Neural progenitor cell (in vitro differentiated cells): Measurements from ENCODE around the gene SEMA3B. TPM values are rescaled to one million over a fixed set of nuclear protein-coding genes. Genes with fewer than 3 reads are reported as not detected.
A peak's percentile ranks its signal among the peaks of the same experiment; 100 is the strongest.

Source experiments
- DNase-seq: peaks from one replicate; pipeline ENCODE4 v3.0.0-alpha.2; 2016; ENCODE audit warnings: low spot score
- H2AFZ ChIP-seq: fragments of 200-600 bp; sonication (generic); replicated peaks from 2 replicates; pipeline ENCODE4 v1.6.1; 2016; ENCODE audit warnings: antibody characterized with exemption
- H3F3A ChIP-seq: fragments of 200-600 bp; sonication (generic); 2 replicates; pipeline ENCODE4 v1.6.1; 2016; ENCODE audit warnings: antibody characterized with exemption, low read depth
- H3K27ac ChIP-seq: fragments of 200-600 bp; sonication (generic); 2 replicates; pipeline ENCODE4 v1.5.1; 2016; ENCODE audit warnings: mild to moderate bottlenecking
- H3K27me3 ChIP-seq: fragments of 200-600 bp; sonication (generic); 2 replicates; pipeline ENCODE4 v1.6.1; 2016; ENCODE audit warnings: mild to moderate bottlenecking, moderate library complexity
- H3K36me3 ChIP-seq: fragments of 200-600 bp; sonication (generic); 2 replicates; pipeline ENCODE4 v1.5.1; 2016
- H3K4me1 ChIP-seq: fragments of 200-600 bp; sonication (generic); 2 replicates; pipeline ENCODE4 v1.6.1; 2016; ENCODE audit warnings: mixed run types
- H3K4me2 ChIP-seq: fragments of 200-600 bp; sonication (generic); 2 replicates; pipeline ENCODE4 v1.6.1; 2016
- H3K4me3 ChIP-seq: fragments of 200-600 bp; sonication (generic); 2 replicates; pipeline ENCODE4 v1.5.1; 2016
- H3K79me2 ChIP-seq: fragments of 200-600 bp; sonication (generic); 2 replicates; pipeline ENCODE4 v1.6.1; 2016; ENCODE audit warnings: low read depth
- H3K9ac ChIP-seq: fragments of 200-600 bp; sonication (generic); 2 replicates; pipeline ENCODE4 v1.6.1; 2016
- H3K9me3 ChIP-seq: fragments of 200-600 bp; sonication (generic); 2 replicates; pipeline ENCODE4 v1.5.1; 2016; ENCODE audit warnings: low read depth
- H4K20me1 ChIP-seq: fragments of 200-600 bp; sonication (generic); 2 replicates; pipeline ENCODE4 v1.6.1; 2016; ENCODE audit warnings: low read depth
- H3K27ac Mint-ChIP-seq: 3 replicates; pipeline ENCODE4 v1.8.0; 2021; ENCODE audit warnings: mixed read lengths
- H3K27me3 Mint-ChIP-seq: 2 replicates; pipeline ENCODE4 v1.8.0; 2022; ENCODE audit warnings: low read depth, mild to moderate bottlenecking, inconsistent platforms, moderate library complexity, mixed read lengths; ENCODE audit not compliant: insufficient read depth
- H3K36me3 Mint-ChIP-seq: 3 replicates; pipeline ENCODE4 v1.8.0; 2021; ENCODE audit warnings: mixed read lengths
- H3K4me1 Mint-ChIP-seq: 3 replicates; pipeline ENCODE4 v1.8.0; 2021; ENCODE audit warnings: mixed read lengths
- H3K4me3 Mint-ChIP-seq: 3 replicates; pipeline ENCODE4 v1.8.0; 2021; ENCODE audit warnings: mild to moderate bottlenecking, moderate library complexity, mixed read lengths
- H3K9me3 Mint-ChIP-seq: 3 replicates; pipeline ENCODE4 v1.8.0; 2020; ENCODE audit warnings: mixed read lengths
- CTCF ChIP-seq: fragments of 200-600 bp; sonication (generic); IDR thresholded peaks from 2 replicates; pipeline ENCODE4 v1.5.1; 2017; ENCODE audit warnings: antibody characterized with exemption, mild to moderate bottlenecking
- EZH2 ChIP-seq: fragments of 200-600 bp; sonication (generic); IDR thresholded peaks from 2 replicates; pipeline ENCODE4 v1.6.1; 2017; ENCODE audit warnings: antibody characterized with exemption, mild to moderate bottlenecking, moderate library complexity
- EZH2phosphoT487 ChIP-seq: fragments of 200-600 bp; sonication (generic); IDR thresholded peaks from 2 replicates; pipeline ENCODE4 v1.6.1; 2017; ENCODE audit warnings: antibody characterized with exemption
- total RNA-seq: library from RNA; depleted of rRNA; stranded (reverse); fragments of >200 nt; gene quantifications from 2 replicates; pipeline ENCODE4 v1.2.3, GENCODE V29; 2015; ENCODE audit warnings: low replicate concordance

SEMA3B gene
- total RNA-seq, 1 donor from 2014 or later: 0.80 TPM

- Histone ChIP-seq H3K9me3 (no peaks in the 10 kb centered on the region), H3K36me3 (no peaks in the 10 kb centered on the region), H3K79me2 (no peaks in the 10 kb centered on the region), H3F3A (peaks cover 7% of the 10 kb centered on the region), H3K4me2 (peak overlapping the region; percentile 88), H2AFZ (peak overlapping the region; percentile 36), H3K4me3 (peak overlapping the region; percentile 48), H3K27me3 (peaks cover 59% of the 10 kb centered on the region), H3K9ac (no peak overlapping the region), H3K4me1 (peaks cover 9% of the 10 kb centered on the region), H4K20me1 (no peaks in the 10 kb centered on the region), H3K27ac (no peak overlapping the region)
- Mint-ChIP-seq H3K4me3 (peak overlapping the region; percentile 73), H3K27me3 (peaks cover 17% of the 10 kb centered on the region), H3K9me3 (no peaks in the 10 kb centered on the region), H3K36me3 (no peaks in the 10 kb centered on the region), H3K27ac (peak overlapping the region; percentile 69), H3K4me1 (peaks cover 34% of the 10 kb centered on the region)
- TF ChIP-seq EZH2: peak; percentile 71
- peak; percentile 54 for TF ChIP-seq EZH2phosphoT487
- no peak for TF ChIP-seq CTCF
- DNase-seq: peak; percentile 80
These were observed 6.4 kb downstream of the SEMA3B start for GRCh38 chr3:50275141-50275995.

DNA sequence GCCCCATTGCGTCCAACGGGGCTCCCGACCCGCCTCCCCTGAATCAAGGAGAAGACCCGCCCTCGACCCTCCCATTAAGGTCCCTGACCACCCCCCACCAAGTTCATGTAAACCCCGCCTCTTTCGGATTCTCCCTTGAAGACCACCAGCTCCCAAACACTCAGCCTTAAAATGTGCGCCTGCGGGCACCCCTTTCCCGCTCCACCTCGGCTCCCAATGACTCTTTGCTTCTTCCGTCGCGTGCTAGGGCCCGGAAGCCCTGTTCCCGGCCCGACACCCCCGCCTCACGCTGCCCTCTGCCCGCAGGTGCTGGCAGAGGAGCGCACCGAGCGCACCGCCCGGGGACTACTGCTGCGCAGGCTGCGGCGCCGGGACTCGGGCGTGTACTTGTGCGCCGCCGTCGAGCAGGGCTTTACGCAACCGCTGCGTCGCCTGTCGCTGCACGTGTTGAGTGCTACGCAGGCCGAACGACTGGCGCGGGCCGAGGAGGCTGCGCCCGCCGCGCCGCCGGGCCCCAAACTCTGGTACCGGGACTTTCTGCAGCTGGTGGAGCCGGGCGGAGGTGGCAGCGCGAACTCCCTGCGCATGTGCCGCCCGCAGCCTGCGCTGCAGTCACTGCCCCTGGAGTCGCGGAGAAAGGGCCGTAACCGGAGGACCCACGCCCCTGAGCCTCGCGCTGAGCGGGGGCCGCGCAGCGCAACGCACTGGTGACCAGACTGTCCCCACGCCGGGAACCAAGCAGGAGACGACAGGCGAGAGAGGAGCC is 7.2 kb downstream of the SEMA3B start:
- Mint-ChIP-seq H3K9me3 (no peaks in the 10 kb centered on the region), H3K36me3 (no peaks in the 10 kb centered on the region), H3K27ac (no peak overlapping the region), H3K4me1 (peaks cover 33% of the 10 kb centered on the region), H3K27me3 (peaks cover 17% of the 10 kb centered on the region), H3K4me3 (peak overlapping the region; percentile 73)
- Histone ChIP-seq H3K4me1 (peaks cover 9% of the 10 kb centered on the region), H4K20me1 (no peaks in the 10 kb centered on the region), H3F3A (peaks cover 7% of the 10 kb centered on the region), H3K79me2 (no peaks in the 10 kb centered on the region), H3K4me2 (peak overlapping the region; percentile 88), H3K27ac (no peak overlapping the region), H3K9ac (no peak overlapping the region), H2AFZ (no peak overlapping the region), H3K9me3 (no peaks in the 10 kb centered on the region), H3K36me3 (no peaks in the 10 kb centered on the region), H3K27me3 (peaks cover 59% of the 10 kb centered on the region), H3K4me3 (peak overlapping the region; percentile 48)
- TF ChIP-seq EZH2: peak; percentile 66
- no peak for TF ChIP-seq CTCF
- no peak for TF ChIP-seq EZH2phosphoT487
- peak; percentile 49 for DNase-seq

- no peaks in the 10 kb centered on the region for H4K20me1 ChIP-seq
- no peak overlapping the region for H3K27ac ChIP-seq
- H3K9ac ChIP-seq: no peak overlapping the region
- H3K9me3 ChIP-seq: no peaks in the 10 kb centered on the region
- peaks cover 27% of the 10 kb centered on the region for H3K4me1 Mint-ChIP-seq
- no peak for DNase-seq
- H3K9me3 Mint-ChIP-seq: no peaks in the 10 kb centered on the region
- no peak overlapping the region for H3K27ac Mint-ChIP-seq
- peaks cover 9% of the 10 kb centered on the region for H3K4me1 ChIP-seq
- H3K27me3 Mint-ChIP-seq: peaks cover 17% of the 10 kb centered on the region
- no peaks in the 10 kb centered on the region for H3K79me2 ChIP-seq
- TF ChIP-seq EZH2 (no peak), CTCF (no peak)
- no peaks in the 10 kb centered on the region for H3K36me3 Mint-ChIP-seq
- H3K4me3 Mint-ChIP-seq: no peak overlapping the region
- no peak overlapping the region for H3K4me3 ChIP-seq
- no peak overlapping the region for H2AFZ ChIP-seq
- peaks cover 7% of the 10 kb centered on the region for H3F3A ChIP-seq
- H3K27me3 ChIP-seq: peaks cover 59% of the 10 kb centered on the region
- H3K4me2 ChIP-seq: no peak overlapping the region
- H3K36me3 ChIP-seq: no peaks in the 10 kb centered on the region
These were observed 7.8 kb downstream of the SEMA3B start for GRCh38 chr3:50276762-50277101.
